Measurements from ENCODE around the gene TMEM117. TPM values are rescaled to one million over a fixed set of nuclear protein-coding genes. Genes with fewer than 3 reads are reported as not detected.

Gene TMEM117
- total RNA-seq, 4 donors from 2014 or later: 13.9 to 34.1 (median 29.1) TPM

DNA sequence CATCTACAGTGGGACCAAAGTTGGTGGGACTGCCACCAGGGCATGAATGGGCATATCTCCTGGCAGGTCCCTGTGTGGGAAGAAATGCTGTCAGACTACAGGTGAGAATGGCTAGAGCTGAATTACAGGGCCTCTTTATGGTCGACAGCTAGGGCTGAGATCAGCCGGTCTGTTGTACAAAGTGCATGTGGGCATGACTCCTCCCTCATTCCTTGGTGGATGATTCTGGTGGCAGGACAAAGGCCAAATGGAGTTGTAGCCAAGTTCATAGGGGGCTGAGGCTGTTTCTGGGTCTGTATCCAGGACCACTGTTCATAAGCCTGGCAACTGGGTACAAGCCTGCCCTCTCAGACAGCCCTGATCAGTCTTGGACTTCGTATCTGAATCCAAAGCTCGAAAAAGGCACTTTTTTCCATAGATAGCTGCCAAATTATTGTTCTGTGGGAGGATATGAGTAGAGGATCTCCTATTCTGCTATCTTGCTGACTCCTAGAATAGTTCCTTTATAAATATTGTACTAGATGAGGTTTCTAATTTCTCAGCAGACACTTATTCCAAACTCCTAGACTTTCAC, 460.8 kb downstream of the TMEM117 start:
- Histone ChIP-seq H3K4me3 (no peak overlapping the region), H3K27me3 (no peaks in the 10 kb centered on the region), H3K4me1 (no peaks in the 10 kb centered on the region), H3K36me3 (peaks cover under 1% of the 10 kb centered on the region), H3K9me3 (peaks cover 12% of the 10 kb centered on the region), H3K27ac (no peak overlapping the region)
- TF ChIP-seq, protein P1, sequence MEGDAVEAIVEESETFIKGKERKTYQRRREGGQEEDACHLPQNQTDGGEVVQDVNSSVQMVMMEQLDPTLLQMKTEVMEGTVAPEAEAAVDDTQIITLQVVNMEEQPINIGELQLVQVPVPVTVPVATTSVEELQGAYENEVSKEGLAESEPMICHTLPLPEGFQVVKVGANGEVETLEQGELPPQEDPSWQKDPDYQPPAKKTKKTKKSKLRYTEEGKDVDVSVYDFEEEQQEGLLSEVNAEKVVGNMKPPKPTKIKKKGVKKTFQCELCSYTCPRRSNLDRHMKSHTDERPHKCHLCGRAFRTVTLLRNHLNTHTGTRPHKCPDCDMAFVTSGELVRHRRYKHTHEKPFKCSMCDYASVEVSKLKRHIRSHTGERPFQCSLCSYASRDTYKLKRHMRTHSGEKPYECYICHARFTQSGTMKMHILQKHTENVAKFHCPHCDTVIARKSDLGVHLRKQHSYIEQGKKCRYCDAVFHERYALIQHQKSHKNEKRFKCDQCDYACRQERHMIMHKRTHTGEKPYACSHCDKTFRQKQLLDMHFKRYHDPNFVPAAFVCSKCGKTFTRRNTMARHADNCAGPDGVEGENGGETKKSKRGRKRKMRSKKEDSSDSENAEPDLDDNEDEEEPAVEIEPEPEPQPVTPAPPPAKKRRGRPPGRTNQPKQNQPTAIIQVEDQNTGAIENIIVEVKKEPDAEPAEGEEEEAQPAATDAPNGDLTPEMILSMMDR (IDR thresholded peaks at IDR 0.05): no peak
- TF ChIP-seq EP300 (IDR thresholded peaks at IDR 0.05) (no peak), POLR2AphosphoS5 (IDR thresholded peaks at IDR 0.05) (no peak), POLR2A (IDR thresholded peaks at IDR 0.05) (no peak)
- 78% methylated on average over 2 of the region's 4 CpGs for WGBS
- DNase-seq (ENCODE audit: low spot score in 2 of 2): no peak

GRCh38 chr12:44299524-44299923, 463.6 kb downstream of the TMEM117 start:
- peaks cover 10% of the 10 kb centered on the region for H3K36me3 ChIP-seq
- H3K4me1 ChIP-seq: no peaks in the 10 kb centered on the region
- WGBS: 75% methylated on average over 3 of the region's 3 CpGs
- DNase-seq (ENCODE audit: low spot score in 2 of 2): no peak
- no peak overlapping the region for H3K27ac ChIP-seq
- TF ChIP-seq EP300 (IDR thresholded peaks at IDR 0.05) (no peak), POLR2A (IDR thresholded peaks at IDR 0.05) (no peak), POLR2AphosphoS5 (IDR thresholded peaks at IDR 0.05) (no peak)
- TF ChIP-seq, protein P1 (IDR thresholded peaks at IDR 0.05): no peak
- peaks cover 14% of the 10 kb centered on the region for H3K9me3 ChIP-seq
- H3K4me3 ChIP-seq: no peak overlapping the region
- H3K27me3 ChIP-seq: no peaks in the 10 kb centered on the region

- Histone ChIP-seq H3K36me3 (peaks cover 5% of the 10 kb centered on the region), H3K4me1 (no peaks in the 10 kb centered on the region), H3K27ac (no peak overlapping the region), H3K9me3 (peaks cover 7% of the 10 kb centered on the region), H3K4me3 (no peak overlapping the region), H3K27me3 (no peaks in the 10 kb centered on the region)
- DNase-seq (ENCODE audit: low spot score in 2 of 2): no peak
- TF ChIP-seq POLR2AphosphoS5 (IDR thresholded peaks at IDR 0.05) (no peak), POLR2A (IDR thresholded peaks at IDR 0.05) (no peak), EP300 (IDR thresholded peaks at IDR 0.05) (no peak)
- TF ChIP-seq, protein P1 (IDR thresholded peaks at IDR 0.05): no peak
- 76% methylated on average over 7 of the region's 7 CpGs for WGBS
Measured at GRCh38 chr12:44307506-44308168, 471.8 kb downstream of the TMEM117 start.

- Histone ChIP-seq H3K4me1 (no peaks in the 10 kb centered on the region), H3K36me3 (no peaks in the 10 kb centered on the region), H3K4me3 (no peak overlapping the region), H3K27ac (no peak overlapping the region), H3K27me3 (no peaks in the 10 kb centered on the region), H3K9me3 (peaks cover 6% of the 10 kb centered on the region)
- no peak for DNase-seq (ENCODE audit: low spot score in 2 of 2)
- TF ChIP-seq EP300 (IDR thresholded peaks at IDR 0.05) (no peak), POLR2AphosphoS5 (IDR thresholded peaks at IDR 0.05) (no peak), POLR2A (IDR thresholded peaks at IDR 0.05) (no peak)
- TF ChIP-seq, protein P1 (IDR thresholded peaks at IDR 0.05): no peak
Measured at GRCh38 chr12:44313188-44313587, 477.3 kb downstream of the TMEM117 start.

- H3K27me3 ChIP-seq: no peaks in the 10 kb centered on the region
- 95% methylated on average over 1 of the region's 1 CpG for WGBS
- no peak for DNase-seq (ENCODE audit: low spot score in 2 of 2)
- no peaks in the 10 kb centered on the region for H3K4me1 ChIP-seq
- H3K9me3 ChIP-seq: peaks cover 6% of the 10 kb centered on the region
- no peaks in the 10 kb centered on the region for H3K36me3 ChIP-seq
- no peak overlapping the region for H3K27ac ChIP-seq
- no peak overlapping the region for H3K4me3 ChIP-seq
- TF ChIP-seq, protein P1 (IDR thresholded peaks at IDR 0.05): no peak
- TF ChIP-seq POLR2A (IDR thresholded peaks at IDR 0.05): no peak
- TF ChIP-seq EP300 (IDR thresholded peaks at IDR 0.05): no peak
- no peak for TF ChIP-seq POLR2AphosphoS5 (IDR thresholded peaks at IDR 0.05)
Measured at GRCh38 chr12:44314007-44314500, 478.2 kb downstream of the TMEM117 start.
